GM23338 (cell line): ENCODE measurements around the gene NCAPG. TPM values are rescaled to one million over a fixed set of nuclear protein-coding genes. Genes with fewer than 3 reads are reported as not detected.

Source experiments
- ATAC-seq: fragments of 200-7000 bp; cut with Tn5 transposase; 3 replicates; pipeline ENCODE4 v1.9.1; 2020
- DNase-seq: peaks from one replicate; pipeline ENCODE4 v3.0.0-alpha.2; 2015; ENCODE audit warnings: low spot score
- H2AFZ ChIP-seq: fragments of 200-600 bp; sonication (generic); 2 replicates; pipeline ENCODE4 v1.8.0; 2016; ENCODE audit warnings: antibody characterized with exemption, mild to moderate bottlenecking, moderate library complexity
- H3F3A ChIP-seq: fragments of 200-600 bp; sonication (generic); replicated peaks from 2 replicates; pipeline ENCODE4 v1.8.0; 2017; ENCODE audit warnings: antibody characterized with exemption, mixed run types, low read depth
- H3K27ac ChIP-seq: fragments of 200-600 bp; sonication (generic); 2 replicates; pipeline ENCODE4 v1.6.1; 2016; ENCODE audit warnings: low read depth
- H3K27me3 ChIP-seq: fragments of 200-600 bp; sonication (generic); 2 replicates; pipeline ENCODE4 v1.8.0; 2016; ENCODE audit warnings: mild to moderate bottlenecking, mixed run types, moderate library complexity; ENCODE audit not compliant: insufficient read depth
- H3K36me3 ChIP-seq: fragments of 200-600 bp; sonication (generic); 2 replicates; pipeline ENCODE4 v1.8.0; 2016; ENCODE audit warnings: mild to moderate bottlenecking; ENCODE audit not compliant: insufficient read depth
- H3K4me1 ChIP-seq: fragments of 200-600 bp; sonication (generic); 2 replicates; pipeline ENCODE4 v1.8.0; 2016; ENCODE audit warnings: mild to moderate bottlenecking, moderate library complexity; ENCODE audit not compliant: insufficient read depth
- H3K4me2 ChIP-seq: fragments of 200-600 bp; sonication (generic); 2 replicates; pipeline ENCODE4 v1.7.1; 2017; ENCODE audit warnings: mixed run types
- H3K4me3 ChIP-seq: fragments of 200-600 bp; sonication (generic); 2 replicates; pipeline ENCODE4 v1.6.1; 2016; ENCODE audit warnings: mixed run types
- H3K79me2 ChIP-seq: fragments of 200-600 bp; sonication (generic); replicated peaks from 2 replicates; pipeline ENCODE4 v1.8.0; 2017; ENCODE audit warnings: mild to moderate bottlenecking; ENCODE audit not compliant: insufficient read depth
- H3K9me2 ChIP-seq: fragments of 200-600 bp; sonication (generic); 2 replicates; pipeline ENCODE4 v1.8.0; 2017; ENCODE audit not compliant: insufficient read depth
- H4K20me1 ChIP-seq: fragments of 200-600 bp; sonication (generic); replicated peaks from 2 replicates; pipeline ENCODE4 v1.8.0; 2017; ENCODE audit warnings: mild to moderate bottlenecking; ENCODE audit not compliant: insufficient read depth
- H3K27ac Mint-ChIP-seq: 2 replicates; pipeline ENCODE4 v1.8.0; 2020; ENCODE audit warnings: inconsistent platforms, mild to moderate bottlenecking, moderate library complexity, mixed read lengths
- H3K27me3 Mint-ChIP-seq: 3 replicates; pipeline ENCODE4 v1.8.0; 2022; ENCODE audit warnings: low read depth, mild to moderate bottlenecking, moderate library complexity, mixed read lengths, inconsistent platforms; ENCODE audit not compliant: insufficient read depth, poor library complexity
- H3K36me3 Mint-ChIP-seq: 3 replicates; pipeline ENCODE4 v1.8.0; 2021; ENCODE audit warnings: low read depth, mild to moderate bottlenecking, inconsistent platforms, moderate library complexity, mixed read lengths
- H3K4me1 Mint-ChIP-seq: 3 replicates; pipeline ENCODE4 v1.8.0; 2020; ENCODE audit warnings: mild to moderate bottlenecking, inconsistent platforms, mixed read lengths
- H3K4me3 Mint-ChIP-seq: 3 replicates; pipeline ENCODE4 v1.8.0; 2021; ENCODE audit warnings: moderate library complexity, mild to moderate bottlenecking, inconsistent platforms, mixed read lengths
- H3K9me3 Mint-ChIP-seq: 3 replicates; pipeline ENCODE4 v1.8.0; 2020; ENCODE audit warnings: moderate library complexity, mild to moderate bottlenecking, inconsistent platforms, mixed read lengths
- CREB1 ChIP-seq: fragments of 250-450 bp; sonication (Bioruptor Pico); IDR thresholded peaks from 2 replicates; pipeline ENCODE4 v1.5.0; 2020; ENCODE audit warnings: low read depth, mild to moderate bottlenecking, moderate library complexity
- EZH2 ChIP-seq: fragments of 200-600 bp; sonication (generic); IDR thresholded peaks from one replicate; pipeline ENCODE4 v1.8.0; 2017; ENCODE audit warnings: antibody characterized with exemption, mild to moderate bottlenecking, low read depth; ENCODE audit not compliant: unreplicated experiment
- EZH2phosphoT487 ChIP-seq: fragments of 200-600 bp; sonication (generic); IDR thresholded peaks from one replicate; pipeline ENCODE4 v1.8.1; 2018; ENCODE audit warnings: antibody characterized with exemption; ENCODE audit not compliant: unreplicated experiment
- NANOG ChIP-seq: IDR thresholded peaks from 2 replicates; pipeline ENCODE4 v1.6.1; 2016; ENCODE audit warnings: antibody characterized with exemption, borderline replicate concordance
- POLR2AphosphoS5 ChIP-seq: IDR thresholded peaks from 2 replicates; pipeline ENCODE4 v1.6.1; 2016; ENCODE audit warnings: antibody characterized with exemption, low read depth
- STAT1 ChIP-seq: IDR thresholded peaks from one replicate; pipeline ENCODE4 v1.6.1; 2016; ENCODE audit warnings: antibody characterized with exemption; ENCODE audit not compliant: unreplicated experiment
- ZNF114 ChIP-seq: fragments of 250-450 bp; sonication (Bioruptor Pico); IDR thresholded peaks from 2 replicates; pipeline ENCODE4 v1.5.0; 2020; ENCODE audit warnings: mild to moderate bottlenecking, moderate library complexity
- ZNF331 ChIP-seq: fragments of 250-450 bp; sonication (Bioruptor Pico); IDR thresholded peaks from 2 replicates; pipeline ENCODE4 v1.5.0; 2020; ENCODE audit warnings: low read depth, mild to moderate bottlenecking, moderate library complexity
- long read RNA-seq: library from polyadenylated mRNA; unstranded; transcript quantifications from one replicate; pipeline ENCODE4 v2.0.0, GENCODE V29; 2020; ENCODE audit not compliant: unreplicated experiment
- polyA plus RNA-seq: library from polyadenylated mRNA; unstranded; fragments of >200 nt; fragmentation: Nextera tagmentation; extraction: Ambion mirVana; gene quantifications from 2 replicates; pipeline ENCODE4 v1.2.1, GENCODE V29; 2016
- total RNA-seq: library from RNA; depleted of rRNA; stranded (reverse); fragments of >200 nt; shearing (Covaris generic); gene quantifications from 2 replicates; pipeline ENCODE4 v1.2.3, GENCODE V29; 2014; rRNA removed
- TF ChIP-seq, protein P1 (sequence below): IDR thresholded peaks from 2 replicates; pipeline ENCODE4 v1.6.1; 2016; ENCODE audit warnings: antibody characterized with exemption
- TF ChIP-seq, protein P2 (sequence below), 2 experiments: fragments of 200-600 bp in 1 of 2; sonication (generic) in 1 of 2; conservative IDR thresholded peaks; 2 replicates each; pipeline versions ENCODE4 v1.5.1 to v1.6.1; 2016 to 2017; ENCODE audit warnings: antibody characterized with exemption in 2 of 2, low read depth in 2 of 2, mild to moderate bottlenecking in 2 of 2, moderate library complexity in 1 of 2
- TF ChIP-seq, protein P3 (sequence below): IDR thresholded peaks from one replicate; pipeline ENCODE4 v1.6.1; 2018; ENCODE audit warnings: antibody characterized with exemption; ENCODE audit not compliant: unreplicated experiment

Gene NCAPG, protein sequence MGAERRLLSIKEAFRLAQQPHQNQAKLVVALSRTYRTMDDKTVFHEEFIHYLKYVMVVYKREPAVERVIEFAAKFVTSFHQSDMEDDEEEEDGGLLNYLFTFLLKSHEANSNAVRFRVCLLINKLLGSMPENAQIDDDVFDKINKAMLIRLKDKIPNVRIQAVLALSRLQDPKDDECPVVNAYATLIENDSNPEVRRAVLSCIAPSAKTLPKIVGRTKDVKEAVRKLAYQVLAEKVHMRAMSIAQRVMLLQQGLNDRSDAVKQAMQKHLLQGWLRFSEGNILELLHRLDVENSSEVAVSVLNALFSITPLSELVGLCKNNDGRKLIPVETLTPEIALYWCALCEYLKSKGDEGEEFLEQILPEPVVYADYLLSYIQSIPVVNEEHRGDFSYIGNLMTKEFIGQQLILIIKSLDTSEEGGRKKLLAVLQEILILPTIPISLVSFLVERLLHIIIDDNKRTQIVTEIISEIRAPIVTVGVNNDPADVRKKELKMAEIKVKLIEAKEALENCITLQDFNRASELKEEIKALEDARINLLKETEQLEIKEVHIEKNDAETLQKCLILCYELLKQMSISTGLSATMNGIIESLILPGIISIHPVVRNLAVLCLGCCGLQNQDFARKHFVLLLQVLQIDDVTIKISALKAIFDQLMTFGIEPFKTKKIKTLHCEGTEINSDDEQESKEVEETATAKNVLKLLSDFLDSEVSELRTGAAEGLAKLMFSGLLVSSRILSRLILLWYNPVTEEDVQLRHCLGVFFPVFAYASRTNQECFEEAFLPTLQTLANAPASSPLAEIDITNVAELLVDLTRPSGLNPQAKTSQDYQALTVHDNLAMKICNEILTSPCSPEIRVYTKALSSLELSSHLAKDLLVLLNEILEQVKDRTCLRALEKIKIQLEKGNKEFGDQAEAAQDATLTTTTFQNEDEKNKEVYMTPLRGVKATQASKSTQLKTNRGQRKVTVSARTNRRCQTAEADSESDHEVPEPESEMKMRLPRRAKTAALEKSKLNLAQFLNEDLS
- total RNA-seq, result 40.9 and 45.8 TPM in 2 replicates
- polyA plus RNA-seq, result 18.7 and 24.4 TPM in 2 replicates
- long read RNA-seq, full-length matches to known transcripts, result 8 of 22 reads
- long read RNA-seq, partial matches to known transcripts, result 12 of 22 reads
- long read RNA-seq, other reads (novel, unspliced or antisense), result 2 of 22 reads

DNA sequence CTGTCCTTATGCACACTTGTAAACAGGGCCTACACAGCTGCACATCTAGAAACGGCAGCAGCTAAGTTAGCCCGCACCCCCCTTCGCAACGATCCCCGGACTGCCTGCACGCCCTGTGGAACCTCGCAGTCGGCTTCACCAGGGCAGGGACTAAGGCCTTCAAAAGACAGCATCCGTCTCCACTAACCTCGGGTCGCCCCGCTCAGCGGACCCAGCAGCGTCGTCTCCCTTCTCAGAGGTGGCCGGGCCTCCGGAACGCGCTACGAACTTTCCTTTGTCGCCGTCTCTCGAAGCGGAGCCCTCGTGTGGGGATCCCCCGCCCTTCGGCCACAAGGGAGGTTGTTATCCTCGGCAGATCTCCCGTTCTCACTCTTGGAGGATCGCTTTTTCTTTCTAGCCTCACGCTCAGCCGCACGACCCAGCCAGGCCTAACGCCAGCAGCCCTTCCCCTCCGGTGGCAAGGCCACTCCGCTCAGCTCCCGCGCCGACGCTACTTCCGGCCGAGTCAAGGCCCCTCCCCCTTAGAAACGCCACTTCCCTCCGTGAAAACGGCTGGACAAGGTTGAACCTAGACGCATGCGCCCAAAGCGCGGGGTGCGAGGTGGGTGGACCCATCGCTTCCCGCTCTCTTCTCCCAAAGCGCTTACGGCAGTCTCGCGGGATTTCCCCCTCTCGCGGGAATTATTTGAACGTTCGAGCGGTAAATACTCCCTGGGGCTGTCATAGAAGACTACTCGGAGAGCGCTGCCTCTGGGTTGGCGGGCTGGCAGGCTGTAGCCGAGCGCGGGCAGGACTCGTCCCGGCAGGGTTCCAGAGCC is at the start of gene NCAPG, which contains the start of gene DCAF16:
Gene NCAPG (plus strand): TSS at position 720 of the 818 bp plus-strand sequence. CDS start 99 bp downstream, outside the sequence.
Gene DCAF16 (minus strand): TSS at position 498 of the 818 bp plus-strand sequence. CDS start 6,616 bp downstream, outside the sequence.
- no peaks in the 10 kb centered on the region for H3K9me3 Mint-ChIP-seq
- Histone ChIP-seq H3K27me3 (no peaks in the 10 kb centered on the region), H3K4me1 (peaks cover 28% of the 10 kb centered on the region), H4K20me1 (peaks cover 41% of the 10 kb centered on the region), H3K4me2 (peak within 1 kb of the TSS; percentile 92), H3K4me3 (peak within 1 kb of the TSS; percentile 89), H2AFZ (peak within 1 kb of the TSS; percentile 5; the same call in 1 of the 2 replicates), H3K9me2 (no peaks in the 10 kb centered on the region), H3F3A (no peaks in the 10 kb centered on the region), H3K27ac (peak within 1 kb of the TSS; percentile 82), H3K36me3 (peaks cover 20% of the 10 kb centered on the region; the same call in 1 of the 2 replicates), H3K79me2 (peaks cover 91% of the 10 kb centered on the region)
- peaks cover 43% of the 10 kb centered on the region for H3K36me3 Mint-ChIP-seq
- DNase-seq, result peak; percentile 99
- peak within 1 kb of the TSS; percentile 100 for H3K27ac Mint-ChIP-seq
- H3K27me3 Mint-ChIP-seq, result no peaks in the 10 kb centered on the region
- TF ChIP-seq CREB1 (CRISPR knock-in tag), result peak; percentile 86
- TF ChIP-seq POLR2AphosphoS5, result peak; percentile 99
- TF ChIP-seq, protein P1, sequence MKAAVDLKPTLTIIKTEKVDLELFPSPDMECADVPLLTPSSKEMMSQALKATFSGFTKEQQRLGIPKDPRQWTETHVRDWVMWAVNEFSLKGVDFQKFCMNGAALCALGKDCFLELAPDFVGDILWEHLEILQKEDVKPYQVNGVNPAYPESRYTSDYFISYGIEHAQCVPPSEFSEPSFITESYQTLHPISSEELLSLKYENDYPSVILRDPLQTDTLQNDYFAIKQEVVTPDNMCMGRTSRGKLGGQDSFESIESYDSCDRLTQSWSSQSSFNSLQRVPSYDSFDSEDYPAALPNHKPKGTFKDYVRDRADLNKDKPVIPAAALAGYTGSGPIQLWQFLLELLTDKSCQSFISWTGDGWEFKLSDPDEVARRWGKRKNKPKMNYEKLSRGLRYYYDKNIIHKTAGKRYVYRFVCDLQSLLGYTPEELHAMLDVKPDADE, result peak; percentile 49; the same call in 1 of the 2 replicates
- TF ChIP-seq EZH2, result no peak
- H3K4me1 Mint-ChIP-seq, result peaks cover 31% of the 10 kb centered on the region
- peak; percentile 93 for ATAC-seq
- H3K4me3 Mint-ChIP-seq, result peak within 1 kb of the TSS; percentile 100

DNA sequence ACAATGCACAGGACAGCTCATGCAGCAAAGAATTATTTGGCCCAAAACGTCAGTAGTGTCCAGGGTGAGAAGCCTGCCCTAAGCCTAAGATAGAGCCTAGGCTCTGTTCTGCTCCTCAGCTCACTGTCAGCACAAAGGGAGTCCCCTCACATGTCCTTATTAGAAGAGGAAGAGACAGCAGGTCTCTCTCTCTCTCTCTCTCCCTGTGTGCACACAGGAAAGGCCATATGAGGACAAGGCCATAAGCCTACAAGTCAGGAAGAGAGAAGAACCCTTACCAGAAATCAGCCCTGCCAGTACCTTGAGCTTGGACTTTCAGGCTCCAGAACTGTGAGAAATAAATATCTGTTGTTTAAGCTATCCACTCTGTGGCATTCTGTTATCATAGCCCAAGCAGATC is 49.7 kb upstream of the NCAPG start:
- ATAC-seq, result peak; percentile 34
- no peak overlapping the region for H3K4me2 ChIP-seq
- Mint-ChIP-seq H3K4me3 (no peak overlapping the region), H3K4me1 (peaks cover 14% of the 10 kb centered on the region), H3K27me3 (peaks cover 2% of the 10 kb centered on the region), H3K27ac (no peak overlapping the region), H3K9me3 (peaks cover 9% of the 10 kb centered on the region), H3K36me3 (peaks cover 4% of the 10 kb centered on the region)
- no peaks in the 10 kb centered on the region for H4K20me1 ChIP-seq
- no peaks in the 10 kb centered on the region for H3K9me2 ChIP-seq
- no peaks in the 10 kb centered on the region for H3F3A ChIP-seq
- H3K4me3 ChIP-seq, result no peak overlapping the region
- DNase-seq, result no peak
- no peak overlapping the region for H2AFZ ChIP-seq
- no peak overlapping the region for H3K27ac ChIP-seq
- H3K36me3 ChIP-seq, result no peaks in the 10 kb centered on the region
- no peaks in the 10 kb centered on the region for H3K4me1 ChIP-seq
- no peaks in the 10 kb centered on the region for H3K27me3 ChIP-seq
- no peaks in the 10 kb centered on the region for H3K79me2 ChIP-seq
- TF ChIP-seq, protein P2, sequence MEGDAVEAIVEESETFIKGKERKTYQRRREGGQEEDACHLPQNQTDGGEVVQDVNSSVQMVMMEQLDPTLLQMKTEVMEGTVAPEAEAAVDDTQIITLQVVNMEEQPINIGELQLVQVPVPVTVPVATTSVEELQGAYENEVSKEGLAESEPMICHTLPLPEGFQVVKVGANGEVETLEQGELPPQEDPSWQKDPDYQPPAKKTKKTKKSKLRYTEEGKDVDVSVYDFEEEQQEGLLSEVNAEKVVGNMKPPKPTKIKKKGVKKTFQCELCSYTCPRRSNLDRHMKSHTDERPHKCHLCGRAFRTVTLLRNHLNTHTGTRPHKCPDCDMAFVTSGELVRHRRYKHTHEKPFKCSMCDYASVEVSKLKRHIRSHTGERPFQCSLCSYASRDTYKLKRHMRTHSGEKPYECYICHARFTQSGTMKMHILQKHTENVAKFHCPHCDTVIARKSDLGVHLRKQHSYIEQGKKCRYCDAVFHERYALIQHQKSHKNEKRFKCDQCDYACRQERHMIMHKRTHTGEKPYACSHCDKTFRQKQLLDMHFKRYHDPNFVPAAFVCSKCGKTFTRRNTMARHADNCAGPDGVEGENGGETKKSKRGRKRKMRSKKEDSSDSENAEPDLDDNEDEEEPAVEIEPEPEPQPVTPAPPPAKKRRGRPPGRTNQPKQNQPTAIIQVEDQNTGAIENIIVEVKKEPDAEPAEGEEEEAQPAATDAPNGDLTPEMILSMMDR (conservative IDR thresholded peaks at IDR 0.05; ENCODE audit: low read depth in 2 of 2), result no peak
- no peak for TF ChIP-seq EZH2
- TF ChIP-seq EZH2phosphoT487, result no peak
- no peak for TF ChIP-seq ZNF114
- TF ChIP-seq, protein P1, result no peak
- TF ChIP-seq ZNF331, result no peak
- TF ChIP-seq NANOG, result no peak
- TF ChIP-seq, protein P3, sequence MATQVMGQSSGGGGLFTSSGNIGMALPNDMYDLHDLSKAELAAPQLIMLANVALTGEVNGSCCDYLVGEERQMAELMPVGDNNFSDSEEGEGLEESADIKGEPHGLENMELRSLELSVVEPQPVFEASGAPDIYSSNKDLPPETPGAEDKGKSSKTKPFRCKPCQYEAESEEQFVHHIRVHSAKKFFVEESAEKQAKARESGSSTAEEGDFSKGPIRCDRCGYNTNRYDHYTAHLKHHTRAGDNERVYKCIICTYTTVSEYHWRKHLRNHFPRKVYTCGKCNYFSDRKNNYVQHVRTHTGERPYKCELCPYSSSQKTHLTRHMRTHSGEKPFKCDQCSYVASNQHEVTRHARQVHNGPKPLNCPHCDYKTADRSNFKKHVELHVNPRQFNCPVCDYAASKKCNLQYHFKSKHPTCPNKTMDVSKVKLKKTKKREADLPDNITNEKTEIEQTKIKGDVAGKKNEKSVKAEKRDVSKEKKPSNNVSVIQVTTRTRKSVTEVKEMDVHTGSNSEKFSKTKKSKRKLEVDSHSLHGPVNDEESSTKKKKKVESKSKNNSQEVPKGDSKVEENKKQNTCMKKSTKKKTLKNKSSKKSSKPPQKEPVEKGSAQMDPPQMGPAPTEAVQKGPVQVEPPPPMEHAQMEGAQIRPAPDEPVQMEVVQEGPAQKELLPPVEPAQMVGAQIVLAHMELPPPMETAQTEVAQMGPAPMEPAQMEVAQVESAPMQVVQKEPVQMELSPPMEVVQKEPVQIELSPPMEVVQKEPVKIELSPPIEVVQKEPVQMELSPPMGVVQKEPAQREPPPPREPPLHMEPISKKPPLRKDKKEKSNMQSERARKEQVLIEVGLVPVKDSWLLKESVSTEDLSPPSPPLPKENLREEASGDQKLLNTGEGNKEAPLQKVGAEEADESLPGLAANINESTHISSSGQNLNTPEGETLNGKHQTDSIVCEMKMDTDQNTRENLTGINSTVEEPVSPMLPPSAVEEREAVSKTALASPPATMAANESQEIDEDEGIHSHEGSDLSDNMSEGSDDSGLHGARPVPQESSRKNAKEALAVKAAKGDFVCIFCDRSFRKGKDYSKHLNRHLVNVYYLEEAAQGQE, result no peak
- TF ChIP-seq STAT1, result no peak
